Measurements from ENCODE around the gene TPGS2. TPM values are rescaled to one million over a fixed set of nuclear protein-coding genes. Genes with fewer than 3 reads are reported as not detected.

The TPGS2 gene
- total RNA-seq (2022; extraction: Qiagen RNA extraction; ENCODE audit: low read depth), result 83.5 to 94.0 TPM (median 86.2 TPM) in 5 replicates

DNA sequence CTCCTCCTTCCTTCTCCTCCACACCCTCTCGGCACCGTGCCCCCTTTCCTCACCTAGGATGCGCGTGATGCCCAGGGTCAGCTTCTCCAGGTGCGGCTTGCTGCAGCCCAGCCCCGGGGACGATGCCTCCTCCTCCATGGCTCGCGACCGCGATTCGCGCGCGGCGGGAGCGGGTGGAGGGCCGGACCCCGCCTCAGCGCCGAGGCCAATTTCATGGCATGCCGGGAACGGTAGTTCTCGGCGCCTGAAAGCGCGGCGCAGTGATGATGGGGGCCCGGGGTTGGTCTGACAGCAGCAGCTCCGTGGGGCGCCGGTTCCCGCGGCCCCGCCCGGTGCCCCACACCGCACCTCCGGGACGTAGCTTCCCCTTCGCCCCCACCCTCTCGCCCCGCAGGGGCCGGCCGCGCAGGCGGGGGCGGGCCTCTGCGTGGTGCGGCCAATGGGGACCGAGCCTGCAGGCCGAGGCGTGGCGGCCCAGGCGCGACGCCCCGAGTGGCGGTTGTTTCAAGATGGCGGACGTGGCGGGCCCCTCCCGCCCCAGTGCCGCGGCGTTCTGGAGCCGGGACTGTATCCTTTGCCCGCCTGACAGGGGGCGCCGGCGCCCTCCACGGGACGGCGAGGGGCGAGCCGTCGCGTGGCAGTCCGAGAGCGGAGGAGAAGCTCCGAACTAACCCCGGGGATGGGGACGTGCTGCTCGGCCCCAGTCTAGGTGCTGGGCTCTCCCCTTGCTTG, at the start of gene TPGS2, which contains the start of gene KIAA1328:
TPGS2 (minus strand) TSS at position 373 of the 732 bp plus-strand sequence; CDS start at position 138, 235 bp downstream.
KIAA1328 (plus strand) TSS at position 498 of the 732 bp plus-strand sequence; CDS start at position 510, 12 bp downstream.

Other genes with a start within 250 kb of the TPGS2 start
- gene KIAA1328, start 125 bp upstream of the TPGS2 start, total RNA-seq (2022; extraction: Qiagen RNA extraction; ENCODE audit: low read depth), result 0.94 to 1.8 TPM (median 1.3 TPM) in 5 replicates

All from A549 treated with DMSO at 1 μM for 4 hours (cell line).